ENCODE results near the gene ARVCF. TPM values are rescaled to one million over a fixed set of nuclear protein-coding genes. Genes with fewer than 3 reads are reported as not detected.

The ARVCF gene
- total RNA-seq, 1 donor, result 27.1 TPM

GRCh38 chr22:19977296-19978243, 39.1 kb downstream of the ARVCF start:
- Histone ChIP-seq H3K79me2 (ENCODE audit: insufficient read depth, low read length) (no peaks in the 10 kb centered on the region), H3K36me3 (ENCODE audit: insufficient read depth, low read length) (no peaks in the 10 kb centered on the region), H2AFZ (ENCODE audit: low read length) (no peak overlapping the region), H3K27ac (ENCODE audit: low read depth, low read length) (no peak overlapping the region), H3K27me3 (ENCODE audit: insufficient read depth, low read length) (no peaks in the 10 kb centered on the region), H3K4me2 (ENCODE audit: insufficient read depth, low read length) (no peak overlapping the region), H3K4me3 (ENCODE audit: insufficient read depth, low read length) (no peak overlapping the region), H3K4me1 (ENCODE audit: insufficient read depth, low read length) (no peaks in the 10 kb centered on the region), H4K20me1 (ENCODE audit: insufficient read depth, low read length) (peaks cover 12% of the 10 kb centered on the region), H3K9me3 (ENCODE audit: low read depth, low read length) (no peaks in the 10 kb centered on the region)
- TF ChIP-seq CTCF (IDR thresholded peaks at IDR 0.05; ENCODE audit: extremely low read depth, low read depth, low read length), result no peak
- no peak for DNase-seq (ENCODE audit: insufficient read length, low spot score, missing footprints)

GRCh38 chr22:19976671-19977070, 40.0 kb downstream of the ARVCF start:
- no peak overlapping the region for H2AFZ ChIP-seq (ENCODE audit: low read length)
- H3K27ac ChIP-seq (ENCODE audit: low read depth, low read length), result no peak overlapping the region
- no peaks in the 10 kb centered on the region for H3K4me1 ChIP-seq (ENCODE audit: insufficient read depth, low read length)
- no peak overlapping the region for H3K4me2 ChIP-seq (ENCODE audit: insufficient read depth, low read length)
- H3K36me3 ChIP-seq (ENCODE audit: insufficient read depth, low read length), result no peaks in the 10 kb centered on the region
- no peak for DNase-seq (ENCODE audit: insufficient read length, low spot score, missing footprints)
- no peaks in the 10 kb centered on the region for H3K79me2 ChIP-seq (ENCODE audit: insufficient read depth, low read length)
- H3K4me3 ChIP-seq (ENCODE audit: insufficient read depth, low read length), result no peak overlapping the region
- no peak for TF ChIP-seq CTCF (IDR thresholded peaks at IDR 0.05; ENCODE audit: extremely low read depth, low read depth, low read length)
- H3K27me3 ChIP-seq (ENCODE audit: insufficient read depth, low read length), result no peaks in the 10 kb centered on the region
- no peaks in the 10 kb centered on the region for H3K9me3 ChIP-seq (ENCODE audit: low read depth, low read length)
- peaks cover 11% of the 10 kb centered on the region for H4K20me1 ChIP-seq (ENCODE audit: insufficient read depth, low read length)

DNA sequence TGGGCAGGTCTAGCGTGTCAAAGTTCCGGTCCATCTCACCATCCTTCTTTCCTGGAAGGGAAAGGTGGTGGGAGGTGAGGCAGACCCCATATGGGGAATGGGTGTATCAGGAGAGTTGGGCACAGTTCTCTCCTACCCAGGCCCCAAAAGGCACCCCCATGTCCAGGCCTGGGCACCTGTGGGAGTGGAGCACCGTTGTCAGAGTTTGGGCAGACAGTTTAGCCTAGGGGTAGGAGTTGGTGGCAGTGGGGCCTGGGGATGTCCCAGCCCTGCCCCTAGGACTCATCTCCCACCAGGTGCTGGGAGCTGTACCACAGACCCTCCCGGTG, 41.0 kb downstream of the ARVCF start:
- DNase-seq (ENCODE audit: insufficient read length, low spot score, missing footprints), result no peak
- H4K20me1 ChIP-seq (ENCODE audit: insufficient read depth, low read length), result peaks cover 14% of the 10 kb centered on the region
- no peak overlapping the region for H3K4me2 ChIP-seq (ENCODE audit: insufficient read depth, low read length)
- no peak for TF ChIP-seq CTCF (IDR thresholded peaks at IDR 0.05; ENCODE audit: extremely low read depth, low read depth, low read length)
- no peak overlapping the region for H3K4me3 ChIP-seq (ENCODE audit: insufficient read depth, low read length)
- no peaks in the 10 kb centered on the region for H3K79me2 ChIP-seq (ENCODE audit: insufficient read depth, low read length)
- no peak overlapping the region for H3K27ac ChIP-seq (ENCODE audit: low read depth, low read length)
- H3K4me1 ChIP-seq (ENCODE audit: insufficient read depth, low read length), result no peaks in the 10 kb centered on the region
- no peak overlapping the region for H2AFZ ChIP-seq (ENCODE audit: low read length)
- H3K27me3 ChIP-seq (ENCODE audit: insufficient read depth, low read length), result no peaks in the 10 kb centered on the region
- H3K9me3 ChIP-seq (ENCODE audit: low read depth, low read length), result no peaks in the 10 kb centered on the region
- no peaks in the 10 kb centered on the region for H3K36me3 ChIP-seq (ENCODE audit: insufficient read depth, low read length)

GRCh38 chr22:19974935-19975706, 41.5 kb downstream of the ARVCF start:
- peaks cover 13% of the 10 kb centered on the region for H4K20me1 ChIP-seq (ENCODE audit: insufficient read depth, low read length)
- DNase-seq (ENCODE audit: insufficient read length, low spot score, missing footprints), result no peak
- no peaks in the 10 kb centered on the region for H3K4me1 ChIP-seq (ENCODE audit: insufficient read depth, low read length)
- no peak for TF ChIP-seq CTCF (IDR thresholded peaks at IDR 0.05; ENCODE audit: extremely low read depth, low read depth, low read length)
- H3K4me3 ChIP-seq (ENCODE audit: insufficient read depth, low read length), result no peak overlapping the region
- H3K9me3 ChIP-seq (ENCODE audit: low read depth, low read length), result no peaks in the 10 kb centered on the region
- H2AFZ ChIP-seq (ENCODE audit: low read length), result no peak overlapping the region
- H3K36me3 ChIP-seq (ENCODE audit: insufficient read depth, low read length), result no peaks in the 10 kb centered on the region
- no peak overlapping the region for H3K27ac ChIP-seq (ENCODE audit: low read depth, low read length)
- no peak overlapping the region for H3K4me2 ChIP-seq (ENCODE audit: insufficient read depth, low read length)
- H3K27me3 ChIP-seq (ENCODE audit: insufficient read depth, low read length), result no peaks in the 10 kb centered on the region
- H3K79me2 ChIP-seq (ENCODE audit: insufficient read depth, low read length), result no peaks in the 10 kb centered on the region
